Measurements from ENCODE around the gene KIF6.

DNA sequence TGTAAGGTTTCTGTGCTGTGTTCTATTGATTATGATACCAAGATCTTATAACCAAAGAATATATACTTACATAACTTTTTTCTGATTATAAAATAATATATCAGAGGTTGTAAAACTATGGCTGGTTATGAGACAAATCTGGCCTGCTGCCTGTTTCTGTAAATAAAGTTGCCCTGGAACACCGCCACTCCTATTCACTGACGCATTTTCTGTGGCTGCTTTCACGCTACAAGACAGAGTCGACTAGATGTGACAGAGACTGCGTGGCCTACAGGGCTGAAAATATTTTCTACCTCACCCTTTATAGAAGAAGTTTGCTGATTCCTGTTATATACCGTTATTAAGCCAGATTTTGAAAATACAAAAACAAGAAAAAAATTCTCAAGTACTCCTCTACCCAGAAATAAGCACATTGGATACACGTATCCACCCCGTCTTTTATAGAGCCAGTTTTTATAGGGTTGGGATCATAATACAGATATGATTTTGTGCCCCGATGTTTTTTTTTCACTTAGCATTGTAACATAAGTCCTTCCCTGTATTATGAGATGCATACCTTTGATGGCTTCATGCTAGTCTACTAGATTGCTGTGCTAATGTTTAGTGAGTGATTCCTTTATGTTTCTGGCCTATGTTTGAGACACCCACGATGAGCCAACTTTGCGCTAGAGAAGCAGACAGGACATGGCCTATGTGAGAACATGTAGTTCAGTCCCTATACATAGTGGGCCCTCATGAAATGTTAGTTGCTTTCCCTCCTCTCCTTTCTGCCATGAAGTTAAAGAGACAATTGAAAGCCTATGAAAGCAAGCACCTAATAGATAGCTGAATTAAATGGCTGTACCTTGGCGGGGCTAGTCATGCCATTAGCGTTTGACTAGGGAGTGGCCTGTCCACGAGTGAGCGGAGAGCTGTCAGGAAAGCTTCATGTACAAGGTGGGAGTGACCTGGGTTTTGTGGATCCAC lies 304.6 kb downstream of the KIF6 start:
- TF ChIP-seq POLR2A (IDR thresholded peaks at IDR 0.05) = no peak
- peak; percentile 71 for TF ChIP-seq POLR2AphosphoS5 (IDR thresholded peaks at IDR 0.05)

All from gastroesophageal sphincter (tissue), 2 donors.